Measurements from ENCODE around the gene MIEF1.
"Not testable (repeated sequence)": the region's sequence is repeated elsewhere in the genome, so short reads cannot be mapped to it uniquely, and the experiment has no call there.

The MIEF1 gene

DNA sequence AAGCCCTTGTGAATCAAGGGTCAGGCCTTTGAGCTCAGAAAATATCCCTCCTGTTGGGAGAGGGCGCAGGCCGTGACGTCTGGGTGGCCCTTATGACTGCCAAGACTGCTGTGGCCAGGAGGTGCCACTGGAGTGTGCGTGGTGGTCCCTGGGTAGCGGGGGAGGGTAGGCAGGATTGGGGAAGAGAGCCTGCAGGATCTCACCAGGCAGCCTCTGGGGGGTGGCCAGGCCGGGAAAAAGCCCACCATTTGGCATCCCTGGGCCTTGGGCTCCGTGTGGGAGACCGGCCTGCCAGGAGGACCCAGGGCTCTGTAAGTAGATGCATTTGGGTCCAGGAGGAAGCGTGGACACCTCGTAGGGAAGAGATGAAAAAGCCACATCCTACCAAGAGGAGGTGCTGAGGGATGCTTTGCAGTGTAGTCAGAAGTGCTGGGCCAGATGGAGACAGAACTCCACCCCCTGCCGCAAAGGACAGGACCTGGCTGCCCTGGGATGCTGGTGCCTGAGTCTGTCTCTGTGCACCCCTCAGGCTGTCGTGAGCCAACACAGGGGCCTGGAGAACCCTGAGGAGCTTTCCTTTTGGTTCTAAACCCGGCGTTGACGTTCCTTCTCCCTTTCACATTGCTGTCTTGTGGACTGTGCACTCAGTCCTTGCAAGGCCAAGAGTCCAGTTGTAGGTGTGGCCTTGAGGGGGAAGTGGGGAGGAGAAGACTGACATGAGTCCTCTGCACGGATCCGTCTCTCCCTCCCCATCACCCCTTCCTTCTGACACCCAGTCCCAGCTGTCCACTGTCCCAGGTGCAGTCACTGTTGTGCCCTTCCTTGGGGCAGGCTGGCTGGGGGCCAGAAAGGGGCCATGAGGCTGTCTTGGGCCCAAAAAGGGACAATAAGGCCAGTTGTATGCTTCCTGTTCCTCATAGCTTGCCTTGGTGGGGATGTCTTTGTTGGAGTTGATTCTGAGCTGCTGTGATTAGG, 12.7 kb upstream of the MIEF1 start:
- no peak for DNase-seq

DNA sequence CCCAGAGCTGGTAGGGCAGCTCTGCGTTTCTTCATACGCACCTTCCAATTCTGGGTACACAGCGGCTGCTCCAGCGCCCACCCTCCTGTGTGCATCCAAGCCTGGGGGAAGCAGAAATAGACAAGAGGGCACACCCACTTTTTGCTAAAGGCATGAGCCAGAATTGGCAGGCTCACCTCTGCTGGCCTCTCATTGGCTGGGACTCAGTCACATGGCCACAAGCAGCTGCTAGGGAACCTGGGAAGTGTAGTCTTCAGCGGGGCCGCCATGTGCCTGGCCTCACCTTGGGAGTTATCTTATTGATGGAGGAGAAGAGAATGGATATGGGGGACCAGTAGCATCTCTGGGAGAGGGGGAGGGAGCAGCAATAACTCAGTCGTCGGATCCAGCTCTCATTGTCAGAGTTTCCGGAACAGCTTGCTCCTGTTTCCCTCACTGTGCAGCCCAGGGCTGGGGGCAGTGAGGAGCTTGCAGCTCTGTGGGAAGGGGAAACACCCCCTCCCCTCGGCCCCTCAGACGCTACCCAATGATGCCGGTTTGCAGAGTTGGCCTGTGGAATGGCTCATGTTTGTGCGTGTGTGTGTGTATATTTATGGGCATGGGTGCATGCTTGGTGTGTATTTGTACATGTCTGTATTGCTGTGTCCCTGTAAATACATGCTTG, 11.8 kb upstream of the MIEF1 start:
- peak in 55 of 58 donors; percentile 25 to 91 (median 74) for DNase-seq

DNA sequence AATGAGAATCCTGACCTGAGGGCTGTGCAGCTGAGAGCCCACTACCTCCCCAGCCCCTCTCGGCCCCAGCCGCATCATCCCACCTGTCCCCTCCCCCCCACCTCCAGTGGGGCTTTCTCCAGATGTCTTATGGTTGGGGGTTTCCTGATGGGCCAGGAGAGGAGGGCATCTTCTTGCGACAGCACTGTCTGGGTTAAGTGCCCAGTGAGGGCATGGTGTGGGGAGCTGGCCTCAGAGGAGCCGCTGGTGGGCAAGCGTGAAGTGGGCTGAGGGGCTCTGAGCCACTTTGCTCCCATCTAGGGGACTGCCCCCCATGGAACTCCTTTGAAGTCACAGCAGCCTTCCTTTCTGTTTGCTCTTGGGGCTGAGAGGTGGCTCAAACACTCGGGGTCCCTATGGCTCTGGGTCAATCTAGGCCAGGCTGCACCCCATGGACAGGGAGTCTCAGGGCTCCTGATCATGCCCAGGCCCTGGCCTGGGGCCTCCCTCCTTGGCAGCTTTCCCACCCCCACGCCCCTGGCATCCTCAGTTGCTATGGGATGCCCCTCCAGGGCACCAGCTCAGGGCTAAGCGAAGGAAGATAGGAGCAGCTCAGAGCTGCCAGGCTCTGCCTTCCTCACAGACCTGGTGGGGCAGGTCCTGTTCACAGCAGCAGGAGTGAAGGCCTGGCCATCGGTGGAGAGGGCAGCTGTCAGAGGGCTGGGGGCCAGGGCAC, 11.0 kb upstream of the MIEF1 start:
- no peak for DNase-seq

DNA sequence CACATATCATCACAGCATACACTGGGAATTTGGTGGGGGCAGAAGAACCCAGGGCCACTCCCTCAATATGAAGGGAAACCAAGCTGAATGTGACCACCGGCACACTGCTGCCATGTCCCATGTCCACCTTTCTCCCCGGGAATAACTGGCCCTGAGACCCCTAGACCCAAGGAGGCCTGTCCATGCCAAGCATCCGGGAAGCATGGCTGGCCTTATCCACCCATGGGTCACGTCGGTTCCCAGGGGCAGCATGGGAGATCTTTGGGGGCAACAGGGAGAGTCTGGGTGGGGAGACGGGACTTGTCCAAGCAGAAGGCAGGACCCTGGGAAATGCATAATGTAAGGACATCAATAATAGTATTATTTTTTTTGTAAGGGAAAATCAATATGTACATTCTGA, 10.4 kb upstream of the MIEF1 start:
- DNase-seq = no peak

DNA sequence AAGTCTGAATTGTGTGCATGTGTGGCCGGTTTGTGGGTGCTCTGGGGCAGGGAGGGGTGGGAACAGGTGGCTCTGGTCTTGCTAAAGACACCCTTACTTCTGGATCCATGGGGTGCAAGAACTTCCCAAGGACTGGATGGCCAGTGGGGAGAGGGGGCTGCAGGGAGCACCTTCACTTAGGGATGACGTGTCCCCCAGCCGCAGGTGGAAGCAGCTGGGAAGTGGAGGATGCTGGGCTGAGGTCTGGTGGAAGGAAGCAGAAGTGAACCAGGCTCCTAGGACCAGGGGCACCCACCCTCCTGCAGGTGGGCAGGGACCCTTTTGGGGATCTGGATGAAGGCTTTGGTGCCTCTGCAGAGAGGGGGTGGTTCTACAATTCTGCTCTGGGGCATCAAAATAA, 9.9 kb upstream of the MIEF1 start:
- no peak for DNase-seq

DNA sequence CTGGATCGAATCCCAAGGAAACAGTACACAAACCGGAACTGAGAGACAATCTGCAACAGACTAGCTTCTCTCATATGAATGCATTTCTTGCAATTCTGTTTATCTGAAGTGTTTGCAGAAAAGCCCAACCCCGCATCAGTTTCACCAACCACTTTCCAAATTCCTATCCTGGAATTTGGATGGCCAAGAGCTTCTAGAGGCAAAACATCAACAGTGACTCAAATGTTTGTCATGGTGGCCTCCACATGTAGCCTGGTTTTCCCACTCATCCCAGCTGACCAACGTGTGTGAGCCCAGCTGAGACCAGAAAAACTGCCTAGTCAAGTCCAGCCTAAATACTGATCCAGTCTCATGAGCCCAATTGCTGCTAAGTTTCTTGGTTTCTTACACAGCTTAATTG, 8.3 kb upstream of the MIEF1 start:
- DNase-seq = no peak

DNA sequence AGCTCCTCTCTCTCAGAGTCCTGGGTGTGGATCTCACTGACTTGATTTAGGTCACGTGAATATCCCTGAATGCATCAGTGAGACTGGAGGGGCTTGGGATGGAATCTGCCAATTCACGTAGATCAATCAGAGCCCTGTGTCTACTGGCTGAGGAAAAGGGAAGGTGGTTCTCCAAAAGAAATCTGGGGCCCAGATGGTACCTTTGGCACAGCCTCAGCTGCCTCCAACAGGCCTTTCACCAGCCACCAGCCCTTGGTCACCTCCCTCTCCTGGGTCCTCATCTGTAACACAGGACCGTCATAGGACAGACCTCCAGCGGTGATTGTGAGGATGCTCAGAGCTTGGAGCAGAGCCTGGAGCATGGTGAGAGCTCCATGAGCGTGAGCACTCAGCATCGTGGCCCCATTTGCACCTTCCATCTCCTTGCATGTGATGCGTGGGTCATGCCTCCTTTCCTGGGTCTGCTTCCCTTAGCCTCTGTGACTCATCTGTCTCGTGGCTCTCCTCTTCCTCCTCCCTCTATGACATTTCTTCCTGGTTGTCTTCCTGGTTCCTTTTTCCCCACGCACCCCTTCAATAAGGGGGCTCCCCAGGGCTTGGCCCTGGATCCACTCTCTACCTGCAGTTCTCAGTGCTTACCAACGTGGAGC, 7.5 kb upstream of the MIEF1 start:
- DNase-seq = no peak

DNA sequence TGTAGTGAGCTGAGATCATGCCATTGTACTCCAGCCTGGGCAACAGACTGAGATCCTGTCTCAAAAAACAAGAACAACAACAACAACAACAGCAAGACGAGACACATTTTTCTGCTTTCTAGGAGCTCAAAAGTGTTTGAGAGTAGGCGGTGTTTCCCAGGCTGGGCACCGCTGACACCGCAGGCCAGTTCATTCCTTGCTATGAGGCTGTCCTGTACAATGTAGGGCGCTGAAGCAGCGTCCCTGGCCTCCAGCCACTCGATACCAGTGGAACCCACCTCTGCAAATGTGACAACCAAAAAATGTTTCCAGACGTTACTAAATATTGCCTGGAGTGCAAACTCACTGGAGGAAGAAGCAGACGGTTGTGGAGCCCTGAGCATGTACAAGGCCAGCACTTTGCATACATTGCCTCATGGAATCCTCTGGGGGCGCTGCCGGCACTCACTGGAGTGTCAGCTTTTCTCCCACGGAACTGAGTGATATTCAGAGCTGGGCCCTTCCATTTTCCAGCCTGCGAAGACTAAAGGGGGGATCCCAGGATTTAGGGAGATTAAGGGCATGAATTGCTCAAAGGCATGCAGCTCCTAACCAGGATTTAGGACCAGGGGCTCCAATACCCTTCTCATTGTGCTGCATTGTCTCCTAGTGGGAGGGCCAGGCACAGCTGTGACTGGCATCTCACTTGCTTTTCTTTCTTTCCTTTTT, 5.8 kb upstream of the MIEF1 start:
- DNase-seq = peak in 56 of 58 donors; percentile 14 to 91 (median 76)

DNA sequence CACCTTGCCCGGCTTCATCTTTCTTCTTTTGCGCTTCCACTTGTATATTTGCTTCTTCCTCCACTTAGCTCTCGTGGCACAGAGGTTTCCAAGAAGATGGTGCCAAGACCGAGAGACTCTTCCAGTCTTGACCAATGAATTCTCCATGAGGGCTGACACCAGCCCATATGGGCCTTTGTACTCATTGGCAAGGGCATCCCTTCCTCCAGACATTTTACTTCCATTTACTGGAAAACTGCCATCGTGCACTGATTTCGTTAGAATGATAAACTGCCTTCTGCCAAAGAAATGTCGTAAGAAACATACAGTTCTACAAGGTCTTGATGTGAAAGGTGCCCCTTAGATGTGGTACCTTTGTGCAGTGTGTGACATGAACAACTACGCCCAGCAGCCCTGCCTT, 4.7 kb upstream of the MIEF1 start:
- no peak for DNase-seq

DNA sequence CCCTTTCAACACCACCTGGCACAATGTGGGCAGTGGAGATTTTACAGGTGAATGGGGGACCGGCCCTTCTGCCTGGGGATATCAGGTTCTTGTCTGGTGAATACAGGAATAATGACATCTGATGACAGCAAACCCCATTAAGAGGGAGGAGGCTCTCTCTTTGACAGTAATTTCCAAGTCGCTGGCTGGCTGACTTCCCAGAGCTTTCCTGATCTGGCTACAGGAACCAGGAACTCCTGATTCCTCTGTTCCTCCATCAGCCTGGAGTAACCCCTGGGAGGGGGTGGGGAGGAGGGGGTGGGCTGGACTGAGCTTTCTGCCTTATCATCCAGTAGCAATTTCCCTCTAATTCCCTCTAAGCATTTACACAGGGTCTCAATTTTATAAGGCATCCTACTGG, 3.7 kb upstream of the MIEF1 start:
- peak in 12 of 58 donors; percentile 26 to 67 (median 55) for DNase-seq

DNA sequence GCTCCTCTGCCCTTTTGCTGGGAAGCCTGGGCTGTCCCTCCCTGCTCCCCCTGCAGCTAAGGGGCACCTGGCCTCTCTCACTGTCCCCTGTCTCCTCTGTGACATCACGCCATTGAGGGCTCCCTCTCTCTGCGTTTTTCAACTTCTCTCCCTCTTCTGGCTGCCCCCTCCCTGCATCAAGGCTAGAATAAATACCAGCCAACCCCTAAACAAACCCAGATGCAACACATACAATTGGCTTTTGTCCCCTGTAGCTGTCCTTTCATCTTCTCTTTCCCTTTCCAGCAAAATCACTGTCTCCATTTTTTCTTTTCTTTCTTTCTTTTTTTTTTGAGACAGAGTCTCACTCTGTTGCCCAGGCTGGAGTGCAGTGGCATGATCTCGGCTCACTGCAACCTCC, 3.3 kb upstream of the MIEF1 start:
- DNase-seq = peak in 21 of 58 donors; percentile 19 to 77 (median 48)

DNA sequence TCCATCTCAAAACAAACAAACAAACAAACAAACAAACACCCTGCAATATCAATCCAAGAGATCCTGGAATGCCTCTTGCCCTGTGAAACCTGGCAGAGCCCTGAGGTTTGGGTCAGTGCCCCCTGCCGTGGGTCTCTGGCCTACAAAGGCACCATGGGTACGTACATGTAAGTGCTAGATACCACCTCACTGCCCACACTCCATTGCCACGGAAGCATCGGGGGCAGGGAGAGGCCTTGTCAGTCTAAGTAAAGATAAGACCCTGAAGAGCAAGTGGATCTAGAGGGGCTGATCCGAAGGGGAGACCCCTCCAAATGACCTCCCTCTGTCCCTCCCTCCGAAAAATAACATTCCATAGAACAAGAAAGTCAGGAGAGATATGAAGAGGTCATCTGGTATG, 2.0 kb upstream of the MIEF1 start:
- no peak for DNase-seq

DNA sequence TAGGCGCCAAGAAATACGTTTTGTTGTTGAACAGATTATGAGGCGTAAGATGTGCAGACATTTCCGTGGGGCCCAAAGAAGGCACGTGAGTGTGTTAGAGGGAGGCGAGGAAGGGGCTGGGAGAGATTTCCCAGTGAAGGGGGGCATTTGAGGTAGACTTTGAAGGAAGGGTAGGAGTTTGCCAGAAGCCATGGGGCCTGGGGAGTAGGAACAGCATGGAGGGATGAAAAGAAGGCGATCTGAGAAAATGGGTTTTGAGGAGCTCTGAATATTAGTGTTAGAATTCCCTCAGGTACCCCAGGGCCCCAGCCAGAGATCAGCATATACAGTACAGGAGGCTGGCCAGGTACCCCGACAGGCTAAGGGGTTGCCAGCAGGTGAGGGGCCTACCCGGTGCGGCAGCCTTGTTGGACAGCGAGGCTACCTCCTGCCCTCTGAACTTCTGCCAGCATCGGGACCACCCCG, 414 bp upstream of the MIEF1 start:
- no peak for DNase-seq

DNA sequence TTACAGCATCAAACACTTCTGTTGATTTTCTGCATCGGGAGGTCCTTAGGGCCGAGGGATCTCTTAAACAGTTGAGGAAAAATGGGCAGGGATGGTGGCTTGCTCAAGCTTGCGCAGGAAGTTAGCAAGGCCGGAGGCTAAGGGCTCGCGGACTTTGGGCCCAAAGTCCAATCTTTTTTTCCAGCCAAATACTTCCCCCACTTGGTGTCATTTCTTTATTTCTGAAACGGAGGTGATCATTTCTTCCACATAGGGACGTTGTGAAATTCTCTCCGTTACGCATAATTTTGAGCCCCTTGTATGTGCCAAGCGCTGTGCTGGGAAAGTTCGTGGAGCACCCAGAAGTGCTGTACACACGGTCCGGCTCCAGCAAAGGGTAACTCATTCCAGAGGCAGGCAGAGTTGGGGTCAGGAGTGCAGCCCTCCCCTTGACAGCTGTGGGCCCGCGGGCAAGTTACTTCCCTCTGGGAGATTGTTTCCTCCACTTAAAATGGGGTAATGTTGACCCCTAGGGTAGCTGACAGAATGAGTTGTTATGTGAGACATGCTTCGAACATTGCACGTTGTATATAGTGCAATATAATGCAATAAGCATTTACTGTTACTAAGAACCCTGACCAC, 809 bp downstream of the MIEF1 start:
- no peak for DNase-seq

DNA sequence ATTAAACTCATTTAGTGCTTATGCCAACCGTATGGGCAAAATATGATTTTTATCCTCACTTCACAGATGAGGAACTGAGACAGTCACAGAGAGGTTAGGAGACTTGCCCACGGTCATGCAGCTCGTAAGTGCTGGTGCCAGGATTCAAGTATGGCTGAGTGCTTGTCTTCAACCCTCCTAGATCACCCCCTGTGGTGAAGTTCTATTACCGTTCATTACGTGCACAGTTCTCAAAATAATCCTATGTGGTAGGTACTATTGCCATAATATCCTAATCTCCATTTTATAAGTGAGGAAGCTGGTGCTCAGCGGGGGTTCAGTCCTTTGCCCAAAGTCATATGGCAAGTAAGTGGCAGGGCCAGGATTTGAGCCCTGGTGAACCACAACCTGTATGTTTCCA, 1.5 kb downstream of the MIEF1 start:
- no peak for DNase-seq

DNA sequence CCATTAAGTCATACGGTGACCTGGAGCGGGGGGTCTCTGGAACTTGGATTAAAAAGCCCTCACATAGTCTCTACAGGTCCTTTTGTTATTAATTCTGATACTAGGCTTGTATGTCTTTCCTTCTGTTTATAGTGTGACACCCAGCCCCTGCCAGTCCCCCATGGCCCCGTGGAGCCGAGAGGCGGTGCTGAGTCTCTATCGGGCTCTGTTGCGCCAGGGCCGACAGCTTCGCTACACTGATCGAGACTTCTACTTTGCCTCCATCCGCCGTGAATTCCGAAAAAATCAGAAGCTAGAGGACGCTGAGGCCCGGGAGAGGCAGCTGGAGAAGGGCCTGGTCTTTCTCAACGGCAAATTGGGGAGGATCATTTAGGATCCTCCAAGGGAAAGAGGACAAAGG, 2.0 kb downstream of the MIEF1 start:
- no peak for DNase-seq

DNA sequence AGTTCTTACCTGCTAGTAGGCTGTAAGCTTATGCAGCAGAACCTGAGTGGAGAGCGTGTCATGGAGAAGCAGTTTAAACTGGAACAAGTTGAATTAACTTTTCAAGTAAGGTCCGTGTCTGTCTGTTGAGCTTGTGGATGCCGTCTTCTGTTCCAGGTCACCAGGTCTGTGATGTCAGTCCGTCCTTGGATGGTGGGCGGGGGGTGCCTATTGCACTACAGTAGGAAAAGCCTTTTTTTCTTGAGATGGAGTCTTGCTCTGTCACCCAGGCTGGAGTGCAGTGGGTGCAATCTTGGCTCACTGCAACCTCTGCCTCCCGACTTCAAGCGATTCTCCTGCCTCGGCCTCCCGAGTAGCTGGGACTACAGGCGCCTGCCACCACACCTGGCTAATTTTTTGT, 4.9 kb downstream of the MIEF1 start:
- DNase-seq = not testable (repeated sequence)

DNA sequence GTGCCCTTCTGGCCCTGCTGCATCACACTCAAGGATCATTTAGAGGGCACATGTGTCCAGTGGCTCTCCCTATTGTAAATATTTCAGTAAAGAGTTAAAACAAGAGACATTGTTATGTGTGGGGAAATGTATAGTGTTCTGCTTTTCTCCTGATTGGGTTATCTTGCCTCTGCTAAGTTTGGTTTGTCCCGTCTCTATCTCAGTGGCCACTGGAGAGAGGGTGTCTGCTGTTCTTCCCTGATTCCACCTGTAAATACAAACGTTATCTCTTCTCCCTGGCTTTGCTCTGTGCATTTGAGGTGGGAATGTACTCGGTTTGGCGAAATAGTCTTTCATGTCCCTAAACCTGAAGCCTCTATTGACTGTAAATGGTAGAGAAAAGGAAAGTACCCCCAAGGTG, 6.3 kb downstream of the MIEF1 start:
- no peak for DNase-seq

DNA sequence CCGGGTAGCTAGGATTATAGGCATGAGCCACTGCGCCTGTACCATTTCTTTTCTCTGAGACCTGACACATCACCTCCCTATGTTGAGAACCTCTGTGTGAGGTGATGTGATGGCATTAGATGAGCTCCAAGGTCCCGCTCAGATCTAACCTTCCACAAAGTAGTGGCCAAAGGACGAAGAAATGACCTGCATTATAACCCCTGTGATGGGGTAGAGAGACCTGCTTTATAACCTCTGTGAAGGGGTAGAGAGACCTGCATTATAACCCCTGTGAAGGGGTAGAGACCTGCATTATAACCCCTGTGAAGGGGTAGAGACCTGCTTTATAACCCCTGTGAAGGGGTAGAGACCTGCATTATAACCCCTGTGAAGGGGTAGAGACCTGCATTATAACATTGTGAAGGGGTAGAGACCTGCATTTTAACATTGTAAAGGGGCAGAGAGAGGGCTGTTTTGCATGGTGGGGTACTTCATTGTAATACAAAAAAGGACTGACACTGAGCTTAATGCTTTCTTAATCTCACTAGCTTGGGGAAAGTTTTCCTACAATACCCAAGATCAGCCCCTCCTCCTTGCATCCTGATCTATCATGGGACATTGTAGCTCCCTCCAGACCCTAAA, 8.5 kb downstream of the MIEF1 start:
- no peak for DNase-seq

DNA sequence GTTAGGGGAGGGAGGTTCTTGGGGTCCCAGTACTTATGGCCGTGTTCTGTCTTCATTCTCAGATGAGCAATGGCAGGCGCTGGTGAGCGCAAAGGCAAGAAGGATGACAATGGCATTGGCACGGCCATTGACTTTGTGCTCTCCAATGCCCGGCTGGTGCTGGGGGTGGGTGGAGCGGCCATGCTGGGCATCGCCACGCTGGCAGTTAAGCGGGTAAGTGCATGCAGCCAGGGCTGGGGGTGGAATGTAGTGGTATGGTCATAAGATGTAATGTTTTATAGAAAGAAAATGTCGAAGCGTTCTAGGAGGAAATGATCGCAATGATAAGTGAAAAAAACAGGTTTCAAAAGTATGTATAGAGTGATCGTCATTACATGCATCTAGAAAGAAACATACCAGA, 9.1 kb downstream of the MIEF1 start:
- DNase-seq = no peak

Measured in anterior cingulate cortex (tissue), 58 donors.